ENCODE measurements around the gene MAGI2.

The MAGI2 gene

DNA sequence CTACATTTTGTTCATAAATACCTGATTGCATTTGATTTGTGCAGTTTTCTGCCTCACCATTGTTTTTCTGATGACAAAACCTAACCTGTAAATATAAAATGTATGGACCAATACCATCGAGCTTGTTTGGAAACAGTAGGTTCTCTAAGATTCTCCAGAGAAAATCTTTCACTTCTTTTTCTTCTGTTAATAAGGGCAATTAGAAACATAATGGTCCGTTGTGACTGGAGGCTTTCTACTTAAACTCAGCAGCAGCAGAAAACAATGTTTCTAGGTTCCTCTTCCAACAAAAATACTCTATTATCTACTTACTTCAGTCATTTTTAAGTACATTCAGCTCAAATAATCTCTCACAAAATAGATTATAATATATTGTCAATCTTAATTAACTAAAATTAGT is 1053.4 kb downstream of the MAGI2 start:
- TF ChIP-seq CTCF (conservative IDR thresholded peaks at IDR 0.05), result no peak
- H3K27ac ChIP-seq, result no peak overlapping the region

DNA sequence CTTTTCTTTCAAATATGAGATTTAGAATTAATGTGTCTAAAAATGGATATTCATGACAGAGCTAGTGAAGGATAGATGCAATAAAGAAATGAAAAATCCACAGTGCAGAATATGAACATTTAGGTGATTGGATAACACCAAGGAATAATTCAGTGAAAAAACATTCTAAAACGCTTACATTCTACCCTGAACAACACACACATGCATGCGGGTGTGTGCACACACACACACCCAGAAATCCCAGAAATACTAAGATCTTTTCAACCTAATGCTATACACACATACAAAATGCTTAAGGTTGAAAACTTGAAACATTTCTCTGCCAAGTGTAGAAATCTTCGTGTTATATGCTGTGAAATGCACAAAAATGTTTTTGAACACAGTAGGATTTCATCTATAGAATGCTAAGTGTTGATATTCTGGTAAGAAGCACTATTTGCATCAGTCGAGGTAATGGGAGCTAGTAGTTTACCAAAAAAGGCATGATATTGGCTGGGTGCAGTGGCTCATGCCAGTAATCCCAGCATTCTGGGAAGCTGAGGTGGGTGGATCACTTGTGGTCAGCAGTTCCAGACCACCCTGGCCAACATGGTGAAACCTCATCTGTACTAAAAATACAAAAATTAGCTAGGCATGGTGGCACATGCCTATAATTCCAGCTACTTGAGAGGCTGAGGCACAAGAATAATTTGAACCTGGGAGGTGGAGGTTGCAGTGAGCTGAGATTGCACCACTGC is 1054.3 kb downstream of the MAGI2 start:
- TF ChIP-seq CTCF (conservative IDR thresholded peaks at IDR 0.05), result no peak
- no peak overlapping the region for H3K27ac ChIP-seq

GRCh38 chr7:78398576-78398975 is 1054.9 kb downstream of the MAGI2 start:
- no peak overlapping the region for H3K27ac ChIP-seq
- no peak for TF ChIP-seq CTCF (conservative IDR thresholded peaks at IDR 0.05)

DNA sequence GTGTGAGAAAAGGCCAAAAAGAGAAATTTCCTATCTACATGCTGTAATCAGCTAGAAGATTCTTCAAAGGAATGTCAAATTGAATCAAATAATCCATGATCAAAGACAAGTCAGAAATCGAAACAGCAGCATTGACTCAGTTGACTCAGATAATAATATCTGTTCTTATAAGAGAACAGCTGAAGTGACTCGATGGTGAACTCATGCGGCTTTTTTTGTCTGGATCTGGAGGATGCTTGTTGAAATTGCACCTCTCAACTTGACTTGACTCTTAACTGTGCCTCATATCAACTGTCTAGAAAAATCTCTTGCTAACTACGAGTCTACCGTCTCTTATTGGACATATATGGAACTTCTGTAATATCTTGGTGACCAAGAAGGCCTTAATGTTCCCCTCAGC is 1055.4 kb downstream of the MAGI2 start:
- no peak for TF ChIP-seq CTCF (conservative IDR thresholded peaks at IDR 0.05)
- no peak overlapping the region for H3K27ac ChIP-seq

GRCh38 chr7:78396210-78396609 is 1057.3 kb downstream of the MAGI2 start:
- TF ChIP-seq CTCF (conservative IDR thresholded peaks at IDR 0.05), result no peak
- H3K27ac ChIP-seq, result no peak overlapping the region

GRCh38 chr7:78395298-78396036 is 1058.0 kb downstream of the MAGI2 start:
- no peak overlapping the region for H3K27ac ChIP-seq
- no peak for TF ChIP-seq CTCF (conservative IDR thresholded peaks at IDR 0.05)

GRCh38 chr7:78389022-78389421 is 1064.4 kb downstream of the MAGI2 start:
- no peak overlapping the region for H3K27ac ChIP-seq
- no peak for TF ChIP-seq CTCF (conservative IDR thresholded peaks at IDR 0.05)
